GM12873 (cell line): ENCODE measurements around the gene ABCA10.
A peak's percentile ranks its signal among the peaks of the same experiment; 100 is the strongest.

Source experiments
- CTCF ChIP-seq: IDR thresholded peaks from 2 replicates; pipeline ENCODE4 v1.5.1; 2012; ENCODE audit warnings: low read depth, mild to moderate bottlenecking, moderate library complexity, low read length, control low read depth; ENCODE audit not compliant: insufficient read depth; ENCODE audit errors: missing control alignments

Gene ABCA10

GRCh38 chr17:69265873-69266272 is 37.2 kb upstream of the ABCA10 start:
- TF ChIP-seq CTCF = no peak

GRCh38 chr17:69254187-69254586 is 25.6 kb upstream of the ABCA10 start:
- TF ChIP-seq CTCF = no peak

DNA sequence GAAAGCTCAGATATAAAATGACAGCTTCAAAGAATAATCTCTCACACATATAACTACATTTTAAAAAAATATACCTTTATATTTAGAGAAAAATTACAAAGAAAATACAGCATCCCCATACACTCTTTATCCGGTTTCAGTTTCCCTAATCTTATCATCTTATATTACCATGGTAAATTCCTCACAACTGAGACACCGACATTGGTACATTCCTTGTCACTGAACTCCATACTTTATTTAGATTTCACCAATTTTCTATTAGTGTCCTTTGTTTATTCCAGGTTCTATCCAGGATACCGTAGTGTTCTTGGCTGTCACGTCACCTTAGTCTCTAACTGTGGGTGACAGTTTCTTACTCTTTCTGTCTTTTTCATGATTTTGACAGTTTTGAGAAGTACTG is 22.0 kb upstream of the ABCA10 start:
- no peak for TF ChIP-seq CTCF

DNA sequence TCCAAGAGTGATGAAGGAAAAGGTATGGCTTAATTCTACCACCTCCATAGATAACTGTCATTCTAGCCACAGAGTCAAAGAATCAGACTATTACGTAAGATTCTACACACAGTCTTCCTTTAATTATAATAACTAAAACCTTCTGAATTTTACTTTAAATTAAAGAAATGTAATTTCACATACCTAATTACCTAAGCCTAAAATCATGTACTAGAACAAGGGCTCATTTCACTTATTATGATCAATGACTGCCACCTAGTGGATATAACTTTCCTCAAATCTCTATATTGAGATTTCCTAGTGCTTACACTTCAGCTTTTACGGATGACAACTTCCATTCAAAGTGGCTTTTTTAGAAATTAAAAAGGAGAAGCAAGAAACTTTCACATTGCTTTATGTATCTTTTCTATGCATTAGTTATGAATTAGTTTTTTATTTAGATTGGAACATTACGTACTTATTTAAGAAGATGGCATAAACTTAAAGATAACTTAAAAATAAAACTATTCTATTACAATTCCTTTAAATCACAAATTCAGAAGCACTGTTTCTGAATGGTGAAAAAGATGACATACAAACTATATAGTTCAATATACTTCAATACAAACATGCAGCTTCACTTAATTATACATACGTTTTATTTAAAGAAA is 18.2 kb upstream of the ABCA10 start:
- TF ChIP-seq CTCF = peak; percentile 48

GRCh38 chr17:69246202-69246601 is 17.6 kb upstream of the ABCA10 start:
- TF ChIP-seq CTCF = no peak

- no peak for TF ChIP-seq CTCF
These were observed 17.0 kb upstream of the ABCA10 start for GRCh38 chr17:69245617-69246016.

- no peak for TF ChIP-seq CTCF
These were observed 11.3 kb upstream of the ABCA10 start for GRCh38 chr17:69239611-69240600.
